NK-92 (cell line): ENCODE data around the gene KRTAP12-1.
"Not testable (repeated sequence)": the region's sequence is repeated elsewhere in the genome, so short reads cannot be mapped to it uniquely, and the experiment has no call there.

ENCODE experiments used
- DNase-seq: peaks from one replicate; lab custom pipeline; 2025; ENCODE audit not compliant: unreplicated experiment; lab: John Stamatoyannopoulos, UW

KRTAP12-1 gene

GRCh38 chr21:44648557-44649311 lies 33.2 kb downstream of the KRTAP12-1 start:
- DNase-seq = no peak

DNA sequence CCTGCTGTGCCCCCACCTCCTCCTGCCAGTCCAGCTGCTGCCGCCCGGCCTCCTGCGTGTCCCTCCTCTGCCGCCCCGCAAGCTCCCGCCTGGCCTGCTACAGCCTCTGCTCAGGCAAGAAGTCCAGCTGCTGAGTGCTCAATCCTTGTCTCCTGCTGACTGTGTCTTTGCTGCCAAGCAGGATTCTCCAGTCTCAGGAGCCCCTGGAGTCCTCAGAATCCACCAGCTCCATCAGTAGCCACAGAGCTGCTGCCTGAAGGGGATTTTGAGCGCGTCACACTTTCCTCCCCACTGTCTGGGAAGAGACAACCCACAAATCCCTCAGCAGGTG lies 34.8 kb downstream of the KRTAP12-1 start:
- DNase-seq = no peak

DNA sequence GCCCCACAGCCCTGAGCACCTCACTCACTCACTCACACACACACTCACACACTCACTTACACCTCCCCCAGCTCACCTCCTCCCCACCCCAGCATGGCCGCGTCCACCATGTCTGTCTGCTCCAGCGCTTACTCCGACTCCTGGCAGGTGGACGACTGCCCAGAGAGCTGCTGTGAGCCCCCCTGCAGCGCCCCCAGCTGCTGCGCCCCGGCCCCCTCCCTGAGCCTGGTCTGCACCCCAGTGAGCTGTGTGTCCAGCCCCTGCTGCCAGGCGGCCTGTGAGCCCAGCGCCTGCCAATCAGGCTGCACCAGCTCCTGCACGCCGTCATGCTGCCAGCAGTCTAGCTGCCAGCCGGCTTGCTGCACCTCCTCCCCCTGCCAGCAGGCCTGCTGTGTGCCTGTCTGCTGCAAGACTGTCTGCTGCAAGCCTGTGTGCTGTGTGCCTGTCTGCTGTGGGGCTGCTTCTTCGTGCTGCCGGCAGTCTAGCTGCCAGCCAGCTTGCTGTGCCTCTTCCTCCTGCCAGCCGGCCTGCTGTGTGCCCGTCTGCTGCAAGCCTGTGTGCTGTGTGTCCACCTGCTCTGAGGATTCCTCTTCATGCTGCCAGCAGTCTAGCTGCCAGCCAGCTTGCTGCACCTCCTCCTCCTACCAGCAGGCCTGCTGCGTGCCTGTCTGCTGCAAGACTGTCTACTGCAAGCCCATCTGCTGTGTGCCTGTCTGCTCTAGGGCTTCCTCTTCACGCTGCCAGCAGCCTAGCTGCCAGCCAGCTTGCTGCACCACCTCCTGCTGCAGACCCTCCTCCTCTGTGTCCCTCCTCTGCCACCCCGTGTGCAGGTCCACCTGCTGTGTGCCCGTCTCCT lies 35.4 kb downstream of the KRTAP12-1 start, which contains the start of gene KRTAP10-11:
Gene KRTAP10-11, plus strand, starts transcription at position 49 of the 856 bp plus-strand sequence. Its CDS starts 45 bp downstream, at position 94.
- DNase-seq = not testable (repeated sequence)

DNA sequence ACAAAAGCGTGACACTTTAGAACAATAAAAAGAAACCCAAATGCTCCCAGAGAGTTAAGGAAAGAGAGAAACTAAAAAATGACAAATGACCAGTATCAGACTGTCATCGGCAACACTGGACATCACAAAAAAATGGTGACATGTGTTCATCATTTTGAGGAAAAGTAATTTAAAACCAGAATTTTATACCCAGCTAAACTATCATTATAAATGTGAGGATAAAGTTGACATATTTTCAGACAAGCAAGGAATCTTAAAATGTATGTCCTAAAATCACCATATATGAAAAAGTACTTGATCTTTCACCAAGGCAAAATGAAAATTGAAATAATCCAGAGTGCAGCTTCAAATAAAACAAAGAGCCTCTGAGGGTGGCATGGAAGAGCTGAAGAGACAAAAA lies 37.1 kb downstream of the KRTAP12-1 start:
- no peak for DNase-seq

DNA sequence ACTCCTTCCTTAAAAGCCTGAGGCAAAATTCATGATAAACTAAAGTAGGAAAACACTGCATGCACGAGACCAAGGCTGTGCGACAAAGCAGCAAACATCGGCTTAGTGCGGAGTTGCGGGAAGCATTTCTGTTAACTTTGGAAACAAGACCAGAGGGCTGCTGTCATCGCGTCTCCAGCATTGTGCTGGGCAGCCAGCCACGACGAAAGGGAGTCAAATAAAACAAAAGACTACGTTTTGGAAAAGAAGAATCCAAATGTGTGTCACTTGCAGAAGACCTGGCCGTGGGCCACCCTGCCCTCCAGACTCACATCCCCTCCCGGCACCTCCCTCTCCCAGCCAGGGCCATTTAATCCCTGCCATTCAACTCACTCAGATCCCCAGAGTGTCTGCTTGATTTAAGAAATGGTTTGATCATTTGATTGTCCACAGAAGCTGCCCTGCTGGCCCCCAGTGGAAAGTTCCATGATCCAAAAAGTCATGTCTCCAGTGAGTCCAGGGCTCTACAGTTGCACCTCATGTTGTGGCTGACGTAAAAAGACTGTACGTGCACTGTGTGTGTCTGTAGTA lies 38.1 kb downstream of the KRTAP12-1 start:
- DNase-seq = no peak

DNA sequence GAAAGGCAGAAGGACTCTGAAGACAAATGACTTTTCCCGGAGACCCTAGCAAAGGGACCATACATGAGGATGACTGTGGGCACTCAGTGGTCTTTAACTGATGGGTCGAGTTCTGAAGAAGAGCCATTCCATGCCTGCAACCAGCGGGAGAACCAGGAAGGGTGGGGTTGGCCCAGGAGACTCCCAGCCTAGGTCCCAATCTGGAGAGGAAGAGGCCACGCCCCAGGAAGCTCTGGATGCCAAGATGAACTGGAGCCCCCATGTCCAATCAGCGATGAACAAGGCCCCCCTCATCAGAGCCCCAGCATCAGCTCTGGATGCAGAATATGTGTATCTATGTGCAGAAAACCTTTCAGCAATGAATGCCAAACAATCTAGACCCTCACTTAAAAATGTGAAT lies 41.2 kb downstream of the KRTAP12-1 start:
- DNase-seq = no peak

DNA sequence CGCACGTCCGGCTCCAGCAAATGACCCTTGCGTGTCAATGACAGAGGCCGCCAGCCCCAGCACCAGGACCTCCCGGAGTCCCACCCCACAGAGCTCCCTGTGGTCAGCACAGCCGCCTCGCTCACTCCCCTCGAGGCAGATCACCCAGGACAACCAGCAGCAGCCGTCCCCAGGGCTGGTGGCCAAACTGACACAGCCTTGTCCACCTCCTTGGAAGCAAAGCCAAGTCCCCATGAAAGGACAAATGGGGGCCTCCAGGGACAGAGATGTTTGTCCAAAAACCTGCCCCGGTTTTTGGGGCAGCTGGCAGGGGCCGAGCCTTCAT lies 42.7 kb downstream of the KRTAP12-1 start:
- no peak for DNase-seq

DNA sequence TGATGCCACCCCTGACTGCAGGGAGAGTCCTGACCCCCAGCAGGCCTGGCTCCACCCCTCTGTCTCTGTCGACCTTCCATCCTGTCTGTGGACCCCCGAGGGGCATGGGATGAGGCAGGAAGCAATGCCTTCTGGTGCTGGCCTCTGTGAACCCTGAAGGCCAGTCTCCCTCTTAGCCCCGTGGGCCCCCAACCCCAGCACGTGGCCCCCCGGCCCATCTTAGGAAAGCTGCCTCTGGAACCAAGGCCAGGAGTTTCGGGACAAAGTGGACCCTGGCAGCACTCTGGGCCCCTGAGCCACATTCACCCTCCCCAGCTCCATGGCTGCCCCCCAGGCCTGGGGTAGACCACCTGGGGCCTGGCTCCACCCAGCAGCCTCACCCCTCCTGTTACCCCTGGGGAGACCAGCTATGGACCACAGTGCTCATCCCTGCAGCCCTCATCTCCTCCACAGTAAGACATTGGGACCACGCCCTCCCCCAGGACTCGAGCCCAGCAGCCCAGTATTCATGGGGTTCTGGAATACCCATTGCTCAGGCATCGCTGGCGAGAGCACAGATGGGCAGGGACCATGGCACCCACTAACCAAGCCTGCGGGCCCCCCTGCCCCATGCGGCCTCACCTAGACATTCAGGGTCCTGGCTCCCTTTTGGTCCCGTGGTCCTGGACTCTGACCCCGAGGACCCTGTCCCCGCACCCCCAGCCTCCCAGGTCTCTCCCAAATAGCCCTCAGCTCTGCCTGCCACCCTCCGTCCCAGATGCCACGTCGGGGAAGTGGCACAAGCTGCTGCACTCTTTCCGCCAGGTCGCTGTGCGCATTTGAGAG lies 43.2 kb downstream of the KRTAP12-1 start:
- not testable (repeated sequence) for DNase-seq

GRCh38 chr21:44637851-44638348 lies 44.1 kb downstream of the KRTAP12-1 start:
- not testable (repeated sequence) for DNase-seq

DNA sequence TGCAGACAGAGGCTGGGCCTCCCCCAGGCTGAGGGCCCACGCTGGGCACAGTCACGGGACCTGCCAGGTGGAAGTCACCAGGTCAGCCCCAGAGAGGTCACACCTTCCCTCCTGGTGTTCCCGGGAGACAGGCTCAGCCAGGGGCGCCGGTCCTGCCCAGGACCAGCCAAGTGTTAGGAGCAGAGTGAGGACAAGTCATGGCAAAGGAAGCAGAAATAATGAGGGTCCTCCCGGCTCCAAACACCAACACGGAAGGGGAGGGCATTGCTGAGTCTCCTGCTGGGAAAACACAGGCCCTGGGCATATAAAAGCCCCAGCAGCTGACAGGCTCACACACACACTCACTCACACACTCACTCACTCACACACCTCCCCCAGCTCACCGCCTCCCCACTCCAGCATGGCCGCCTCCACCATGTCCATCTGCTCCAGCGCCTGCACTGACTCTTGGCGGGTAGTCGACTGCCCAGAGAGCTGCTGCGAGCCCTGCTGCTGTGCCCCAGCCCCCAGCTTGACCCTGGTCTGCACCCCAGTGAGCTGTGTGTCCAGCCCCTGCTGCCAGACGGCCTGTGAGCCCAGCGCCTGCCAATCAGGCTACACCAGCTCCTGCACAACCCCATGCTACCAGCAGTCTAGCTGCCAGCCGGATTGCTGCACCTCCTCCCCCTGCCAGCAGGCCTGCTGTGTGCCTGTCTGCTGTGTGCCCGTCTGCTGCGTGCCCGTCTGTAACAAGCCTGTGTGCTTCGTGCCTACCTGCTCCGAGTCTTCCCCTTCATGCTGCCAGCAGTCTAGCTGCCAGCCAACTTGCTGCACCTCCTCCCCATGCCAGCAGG lies 44.7 kb downstream of the KRTAP12-1 start, which contains the start of gene KRTAP10-10:
Gene KRTAP10-10, plus strand, starts transcription at position 339 of the 833 bp plus-strand sequence. Its CDS starts 62 bp downstream, at position 401.
- no peak for DNase-seq

- DNase-seq = no peak
Measured at GRCh38 chr21:44636209-44637017, 45.5 kb downstream of the KRTAP12-1 start.

DNA sequence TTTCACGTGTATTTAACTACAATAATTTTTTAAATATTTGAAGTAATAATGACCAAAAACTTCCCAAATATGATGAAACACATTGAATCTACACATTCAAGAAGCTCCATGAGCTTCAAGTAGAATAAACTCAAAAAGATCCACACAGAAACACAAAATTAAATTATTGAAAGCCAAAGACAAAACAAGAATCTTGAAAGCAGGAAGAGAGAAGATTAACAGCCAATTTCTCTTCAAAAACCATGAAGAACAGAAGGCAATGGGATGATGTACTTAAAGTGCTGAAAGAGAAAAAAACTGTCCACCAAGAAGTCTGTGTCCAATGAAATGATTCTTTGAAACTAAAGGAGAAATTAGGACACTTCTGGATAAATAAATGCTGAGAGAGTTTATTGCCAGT lies 49.9 kb downstream of the KRTAP12-1 start:
- no peak for DNase-seq
